Endothelial cell of umbilical vein (primary cell): ENCODE data around the gene ARRDC1. TPM values are rescaled to one million over a fixed set of nuclear protein-coding genes. Genes with fewer than 3 reads are reported as not detected.

Experiments
- BruUV-seq: library from RNA; stranded (reverse); fragments of 400-500 nt; replicated peaks from 2 replicates; lab custom pipeline; 2021; lab: Mats Ljungman, UMichigan
- CTCF ChIA-PET: fragments of 300-600, 350-600 bp; sonication (Branson Sonifier 250); formaldehyde crosslinking; loops from one replicate; lab custom pipeline; 2021; ENCODE audit warnings: antibody characterized with exemption, inconsistent platforms; lab: Charles Lee
- POLR2A ChIA-PET: fragments of 300-600, 350-600 bp; sonication (Branson Sonifier 250); formaldehyde crosslinking; loops from one replicate; lab custom pipeline; 2021; ENCODE audit warnings: antibody characterized with exemption, inconsistent platforms; lab: Charles Lee
- DNase-seq: peaks from one replicate; pipeline ENCODE4 v3.0.0-alpha.2; 2011; ENCODE audit warnings: low read depth, low spot score
- FAIRE-seq: peaks from 2 replicates; lab custom pipeline; 2011; peaks lifted over from hg19 to GRCh38; lab: Jason Lieb, UNC
- H2AFZ ChIP-seq: 2 replicates; pipeline ENCODE4 v1.6.0; 2012; ENCODE audit warnings: low read depth, low read length, control low read depth, inconsistent platforms
- H3K27ac ChIP-seq: 2 replicates; pipeline ENCODE4 v1.5.1; 2011; ENCODE audit warnings: low read depth, mild to moderate bottlenecking, control low read depth, low read length, moderate library complexity; ENCODE audit not compliant: insufficient read depth
- H3K27me3 ChIP-seq, 2 experiments: 2 replicates each; pipeline versions ENCODE4 v1.6.0 to v1.6.1; 2011; ENCODE audit warnings: low read length in 2 of 2, mixed read lengths in 1 of 2; ENCODE audit not compliant: control insufficient read depth in 2 of 2, insufficient read depth in 2 of 2
- H3K36me3 ChIP-seq, 2 experiments: 2 replicates in 1 of 2; 3 replicates in 1 of 2; pipeline ENCODE4 v1.5.1; 2011; ENCODE audit warnings: low read length in 2 of 2, mild to moderate bottlenecking in 1 of 2, moderate library complexity in 1 of 2; ENCODE audit not compliant: control insufficient read depth in 2 of 2, insufficient read depth in 2 of 2; ENCODE audit errors: extremely low read depth in 1 of 2
- H3K4me1 ChIP-seq: 3 replicates; pipeline ENCODE4 v1.5.1; 2011; ENCODE audit warnings: mild to moderate bottlenecking, low read length; ENCODE audit not compliant: control insufficient read depth, insufficient read depth; ENCODE audit errors: extremely low read depth
- H3K4me2 ChIP-seq: 2 replicates; pipeline ENCODE4 v1.6.1; 2011; ENCODE audit warnings: low read length, control low read depth, mixed read lengths; ENCODE audit not compliant: insufficient read depth
- H3K4me3 ChIP-seq, 3 experiments: fragments of 200-600 bp in 1 of 3; sonication (generic), shearing (Covaris generic) in 1 of 3; replicated peaks in 1 of 3; 2 replicates each; pipeline ENCODE4 v1.5.1; 2011 to 2016; ENCODE audit warnings: control low read depth in 3 of 3, low read length in 3 of 3, mild to moderate bottlenecking in 2 of 3, inconsistent platforms in 1 of 3, low read depth in 1 of 3, moderate library complexity in 1 of 3; ENCODE audit not compliant: insufficient read depth in 1 of 3
- H3K79me2 ChIP-seq: 2 replicates; pipeline ENCODE4 v1.6.0; 2012; ENCODE audit warnings: low read length, inconsistent platforms; ENCODE audit not compliant: control insufficient read depth, insufficient read depth
- H3K9ac ChIP-seq: replicated peaks from 2 replicates; pipeline ENCODE3; 2011; ENCODE audit warnings: low read length, control low read depth; ENCODE audit not compliant: insufficient read depth; ENCODE audit errors: extremely low read depth
- H3K9me1 ChIP-seq: replicated peaks from 3 replicates; pipeline ENCODE4 v1.6.0; 2011; ENCODE audit warnings: mild to moderate bottlenecking, low read length; ENCODE audit not compliant: control insufficient read depth, insufficient read depth; ENCODE audit errors: extremely low read depth
- H3K9me3 ChIP-seq: replicated peaks from 2 replicates; pipeline ENCODE4 v1.5.1; 2012; ENCODE audit warnings: low read length, inconsistent platforms; ENCODE audit not compliant: control insufficient read depth, insufficient read depth
- H4K20me1 ChIP-seq: replicated peaks from 2 replicates; pipeline ENCODE3; 2011; ENCODE audit warnings: mild to moderate bottlenecking, low read length; ENCODE audit not compliant: control insufficient read depth, insufficient read depth; ENCODE audit errors: extremely low read depth
- EZH2 ChIP-seq: IDR thresholded peaks from 2 replicates; pipeline ENCODE4 v1.6.1; 2012; ENCODE audit warnings: borderline replicate concordance, low read depth, mild to moderate bottlenecking, moderate library complexity, low read length, inconsistent platforms; ENCODE audit not compliant: severe bottlenecking
- FOS ChIP-seq: IDR thresholded peaks from 2 replicates; pipeline ENCODE4 v1.6.1; 2011; ENCODE audit warnings: mild to moderate bottlenecking, low read length, moderate library complexity, borderline replicate concordance; ENCODE audit not compliant: insufficient read depth
- GATA2 ChIP-seq: IDR thresholded peaks from 2 replicates; pipeline ENCODE4 v1.7.0; 2011; ENCODE audit warnings: low read depth, mild to moderate bottlenecking, moderate library complexity, mixed read lengths, low read length; ENCODE audit not compliant: insufficient read length, insufficient read depth
- MYC ChIP-seq: IDR thresholded peaks from one replicate; pipeline ENCODE4 v1.6.1; 2011; ENCODE audit warnings: mild to moderate bottlenecking, low read depth, low read length
- POLR2A ChIP-seq: IDR thresholded peaks from 2 replicates; pipeline ENCODE4 v1.6.1; 2012; ENCODE audit warnings: low read depth, mild to moderate bottlenecking, control low read depth, low read length
- POLR2AphosphoS5 ChIP-seq: IDR thresholded peaks from 2 replicates; pipeline ENCODE4 v1.6.1; 2012; ENCODE audit warnings: low read depth, mild to moderate bottlenecking, control low read depth, low read length, moderate library complexity; ENCODE audit not compliant: insufficient read depth
- dilution Hi-C: fragments of 300-500 bp; cut with MboI; formaldehyde crosslinking; loops from one replicate; pipeline ENCODE4 v1.15.0; 2019; ENCODE audit warnings: low sequenced_read_pairs; ENCODE audit not compliant: extremely low pct_ligation_motif_present
- intact Hi-C: fragments of 100-400 bp; cut with micrococcal nuclease; formaldehyde crosslinking; loops from one replicate; pipeline ENCODE4 v1.10.0; 2022
- polyA plus RNA-seq, 4 experiments: library from polyadenylated mRNA; depleted of rRNA in 3 of 4; stranded (reverse) in 3 of 4; unstranded in 1 of 4; fragments of >200 nt; gene quantifications; 2 replicates each; pipeline versions ENCODE4 v1.2.1 to v1.2.3, GENCODE V29; 2011 to 2012; ENCODE audit warnings: missing spikeins in 1 of 4
- total RNA-seq: library from RNA; stranded (reverse); gene quantifications from 2 replicates; pipeline ENCODE4 v1.2.3, GENCODE V29; 2021
- TF ChIP-seq, protein P1 (sequence below), 2 donors: IDR thresholded peaks; 1 replicate in 1 of 2; 2 replicates in 1 of 2; pipeline ENCODE4 v1.5.1; 2011; ENCODE audit warnings: low read length in 2 of 2, mild to moderate bottlenecking in 2 of 2, moderate library complexity in 2 of 2, control low read depth in 1 of 2, inconsistent platforms in 1 of 2, low read depth in 1 of 2; ENCODE audit not compliant: insufficient read depth in 1 of 2; ENCODE audit errors: extremely low read depth in 1 of 2
- TF ChIP-seq, protein P2 (sequence below): IDR thresholded peaks from 2 replicates; pipeline ENCODE4 v1.6.1; 2011; ENCODE audit not compliant: insufficient read depth, insufficient read length

Gene ARRDC1
- total and polyA plus RNA-seq, 2 donors (not counting 3 experiments of a cell fraction or from before 2014, with no cell fraction given): 22.5 to 51.0 TPM

DNA sequence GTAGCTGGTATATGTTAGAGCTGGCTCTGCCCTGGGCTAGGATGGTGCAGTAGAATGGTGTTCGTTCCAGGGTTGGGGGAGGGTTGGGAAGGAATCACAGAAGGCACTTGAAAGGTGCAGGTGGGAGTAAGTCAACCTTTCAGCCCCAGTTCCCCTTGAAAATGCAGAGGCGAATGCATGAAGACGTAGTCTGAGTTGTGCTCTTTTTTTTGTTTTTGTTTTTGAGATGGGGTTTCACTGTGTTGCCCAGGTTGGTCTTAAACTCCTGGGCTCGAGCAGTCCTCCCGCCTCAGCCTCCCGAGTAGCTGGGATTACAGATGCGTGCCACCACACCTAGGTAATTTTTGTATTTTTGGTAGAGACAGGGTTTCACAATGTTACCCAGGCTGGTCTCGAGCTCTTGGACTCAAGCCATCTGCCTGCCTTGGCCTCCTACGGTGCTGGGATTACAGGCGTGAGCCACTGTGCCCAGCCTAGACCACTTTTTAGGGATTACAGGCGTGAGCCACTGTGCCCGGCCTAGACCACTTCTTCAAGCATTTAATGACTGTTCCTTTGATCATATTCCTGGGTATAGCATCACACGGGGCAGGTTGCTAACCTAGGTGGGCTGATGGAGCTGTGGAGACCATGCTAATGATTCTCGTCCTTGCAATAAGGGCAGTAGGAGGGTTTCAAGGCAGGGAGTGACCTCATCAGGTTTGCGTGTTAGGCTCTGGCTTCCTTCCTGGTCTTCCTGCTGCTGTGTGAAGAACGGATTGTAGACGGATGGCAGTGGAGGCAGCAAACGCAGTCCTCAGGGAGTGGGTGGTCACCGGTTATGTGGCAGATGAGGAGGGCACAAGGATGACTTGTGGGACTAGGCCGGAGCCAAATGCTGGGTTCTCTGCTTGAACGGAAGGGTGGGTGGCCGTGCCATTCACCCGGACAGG lies 27.0 kb downstream of the ARRDC1 start:
- no TSS peak for BruUV-seq
- no peak overlapping the region for H2AFZ ChIP-seq
- H3K9ac ChIP-seq: peak overlapping the region; percentile 28
- peaks cover 4% of the 10 kb centered on the region for H4K20me1 ChIP-seq
- no peaks in the 10 kb centered on the region for H3K9me3 ChIP-seq
- ChIA-PET POLR2A (no interaction called here), CTCF (interaction anchor here (0.9 to 1.3 kb wide), 2 partner anchors 13 to 63 kb away, joined by 3 read pairs; partner anchors contain the start of gene EHMT1)
- peak overlapping the region; percentile 50 for H3K4me2 ChIP-seq
- peak; percentile 81 for DNase-seq
- peaks cover 22% of the 10 kb centered on the region for H3K4me1 ChIP-seq
- intact Hi-C loops (no loop called here), dilution Hi-C loops (no loop called here)
- no peak overlapping the region for H3K4me3 ChIP-seq
- no peaks in the 10 kb centered on the region for H3K27me3 ChIP-seq
- H3K79me2 ChIP-seq: peaks cover 88% of the 10 kb centered on the region
- no peak for TF ChIP-seq EZH2
- TF ChIP-seq, protein P1, sequence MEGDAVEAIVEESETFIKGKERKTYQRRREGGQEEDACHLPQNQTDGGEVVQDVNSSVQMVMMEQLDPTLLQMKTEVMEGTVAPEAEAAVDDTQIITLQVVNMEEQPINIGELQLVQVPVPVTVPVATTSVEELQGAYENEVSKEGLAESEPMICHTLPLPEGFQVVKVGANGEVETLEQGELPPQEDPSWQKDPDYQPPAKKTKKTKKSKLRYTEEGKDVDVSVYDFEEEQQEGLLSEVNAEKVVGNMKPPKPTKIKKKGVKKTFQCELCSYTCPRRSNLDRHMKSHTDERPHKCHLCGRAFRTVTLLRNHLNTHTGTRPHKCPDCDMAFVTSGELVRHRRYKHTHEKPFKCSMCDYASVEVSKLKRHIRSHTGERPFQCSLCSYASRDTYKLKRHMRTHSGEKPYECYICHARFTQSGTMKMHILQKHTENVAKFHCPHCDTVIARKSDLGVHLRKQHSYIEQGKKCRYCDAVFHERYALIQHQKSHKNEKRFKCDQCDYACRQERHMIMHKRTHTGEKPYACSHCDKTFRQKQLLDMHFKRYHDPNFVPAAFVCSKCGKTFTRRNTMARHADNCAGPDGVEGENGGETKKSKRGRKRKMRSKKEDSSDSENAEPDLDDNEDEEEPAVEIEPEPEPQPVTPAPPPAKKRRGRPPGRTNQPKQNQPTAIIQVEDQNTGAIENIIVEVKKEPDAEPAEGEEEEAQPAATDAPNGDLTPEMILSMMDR (IDR thresholded peaks at IDR 0.05; ENCODE audit: extremely low read depth in 1 of 2, insufficient read depth in 1 of 2, low read depth in 1 of 2, low read length in 2 of 2): no peak
- no peak for TF ChIP-seq MYC
- TF ChIP-seq FOS: no peak
- no peak for TF ChIP-seq GATA2
- TF ChIP-seq POLR2A: no peak
- TF ChIP-seq POLR2AphosphoS5: no peak
- TF ChIP-seq, protein P2, sequence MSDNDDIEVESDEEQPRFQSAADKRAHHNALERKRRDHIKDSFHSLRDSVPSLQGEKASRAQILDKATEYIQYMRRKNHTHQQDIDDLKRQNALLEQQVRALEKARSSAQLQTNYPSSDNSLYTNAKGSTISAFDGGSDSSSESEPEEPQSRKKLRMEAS: no peak
- H3K36me3 ChIP-seq: no peaks in the 10 kb centered on the region
- H3K27ac ChIP-seq: peak overlapping the region; percentile 59
- FAIRE-seq: peak; percentile 94
- H3K9me1 ChIP-seq: no peaks in the 10 kb centered on the region
